ENCODE results near the gene DAB1.
"Not testable (repeated sequence)": the region's sequence is repeated elsewhere in the genome, so short reads cannot be mapped to it uniquely, and the experiment has no call there.

DAB1 gene

GRCh38 chr1:57353654-57354053 is 70.2 kb downstream of the DAB1 start:
- DNase-seq: no peak

GRCh38 chr1:57350610-57351009 is 73.2 kb downstream of the DAB1 start:
- DNase-seq: no peak

GRCh38 chr1:57348921-57349320 is 74.9 kb downstream of the DAB1 start:
- no peak for DNase-seq

GRCh38 chr1:57345916-57346315 is 77.9 kb downstream of the DAB1 start:
- no peak for DNase-seq

- DNase-seq: no peak
Observed at GRCh38 chr1:57344265-57344664, 79.6 kb downstream of the DAB1 start.

- DNase-seq: not testable (repeated sequence)
Observed at GRCh38 chr1:57343298-57343915, 80.5 kb downstream of the DAB1 start.

GRCh38 chr1:57341721-57342120 is 82.1 kb downstream of the DAB1 start:
- DNase-seq: no peak

- no peak for DNase-seq
Observed at GRCh38 chr1:57340334-57341070, 83.4 kb downstream of the DAB1 start.

GRCh38 chr1:57337623-57338022 is 86.2 kb downstream of the DAB1 start:
- DNase-seq: no peak

- no peak for DNase-seq
Observed at GRCh38 chr1:57336793-57337192, 87.1 kb downstream of the DAB1 start.

- DNase-seq: no peak
Observed at GRCh38 chr1:57331620-57332019, 92.2 kb downstream of the DAB1 start.

GRCh38 chr1:57329937-57330336 is 93.9 kb downstream of the DAB1 start:
- no peak for DNase-seq

GRCh38 chr1:57329001-57329527 is 94.8 kb downstream of the DAB1 start:
- no peak for DNase-seq

- no peak for DNase-seq
Observed at GRCh38 chr1:57327946-57328345, 95.9 kb downstream of the DAB1 start.

GRCh38 chr1:57327336-57327735 is 96.5 kb downstream of the DAB1 start:
- DNase-seq: no peak

- no peak for DNase-seq
Observed at GRCh38 chr1:57325536-57325935, 98.3 kb downstream of the DAB1 start.

GRCh38 chr1:57325117-57325516 is 98.7 kb downstream of the DAB1 start:
- no peak for DNase-seq

GRCh38 chr1:57324388-57324787 is 99.5 kb downstream of the DAB1 start:
- DNase-seq: no peak

- DNase-seq: no peak
Observed at GRCh38 chr1:57321776-57322175, 102.1 kb downstream of the DAB1 start.

GRCh38 chr1:57319791-57320190 is 104.1 kb downstream of the DAB1 start:
- no peak for DNase-seq

GRCh38 chr1:57319165-57319564 is 104.7 kb downstream of the DAB1 start:
- no peak for DNase-seq

- DNase-seq: no peak
Observed at GRCh38 chr1:57316861-57317260, 107.0 kb downstream of the DAB1 start.

- no peak for DNase-seq
Observed at GRCh38 chr1:57316291-57316690, 107.6 kb downstream of the DAB1 start.

GRCh38 chr1:57312869-57313268 is 111.0 kb downstream of the DAB1 start:
- no peak for DNase-seq

- DNase-seq: no peak
Observed at GRCh38 chr1:57311411-57311810, 112.4 kb downstream of the DAB1 start.

Measured in stimulated activated CD4-positive, alpha-beta T cell treated with anti-CD3 and anti-CD28 coated beads, Interleukin-4, amount 100 ng/mL, for 1 hour (primary cell).